Dendritic cell treated with granulocyte-macrophage colony-stimulating factor and Interleukin-4, amounts not matched to agents 40 ng/mL and 50 ng/mL, for 4 days (primary cell): Measurements from ENCODE around the gene MEGF11.

Source experiments
- H3K27ac Mint-ChIP-seq: one replicate; pipeline ENCODE4 v1.8.0; 2022; ENCODE audit warnings: mild to moderate bottlenecking, mixed read lengths
- H3K27me3 Mint-ChIP-seq: one replicate; pipeline ENCODE4 v1.8.0; 2022; ENCODE audit warnings: mild to moderate bottlenecking, mixed read lengths
- H3K36me3 Mint-ChIP-seq: one replicate; pipeline ENCODE4 v1.8.0; 2022; ENCODE audit warnings: low read depth, mixed read lengths
- H3K4me1 Mint-ChIP-seq: one replicate; pipeline ENCODE4 v1.8.0; 2022; ENCODE audit warnings: low read depth, mixed read lengths
- H3K4me3 Mint-ChIP-seq: one replicate; pipeline ENCODE4 v1.8.0; 2022; ENCODE audit warnings: mild to moderate bottlenecking, moderate library complexity, mixed read lengths
- H3K9me3 Mint-ChIP-seq: one replicate; pipeline ENCODE4 v1.8.0; 2022; ENCODE audit warnings: mixed read lengths
- intact Hi-C: fragments of 100-400 bp; cut with micrococcal nuclease; formaldehyde crosslinking; loops from one replicate; pipeline ENCODE4 v1.15.0; 2022

Gene MEGF11

DNA sequence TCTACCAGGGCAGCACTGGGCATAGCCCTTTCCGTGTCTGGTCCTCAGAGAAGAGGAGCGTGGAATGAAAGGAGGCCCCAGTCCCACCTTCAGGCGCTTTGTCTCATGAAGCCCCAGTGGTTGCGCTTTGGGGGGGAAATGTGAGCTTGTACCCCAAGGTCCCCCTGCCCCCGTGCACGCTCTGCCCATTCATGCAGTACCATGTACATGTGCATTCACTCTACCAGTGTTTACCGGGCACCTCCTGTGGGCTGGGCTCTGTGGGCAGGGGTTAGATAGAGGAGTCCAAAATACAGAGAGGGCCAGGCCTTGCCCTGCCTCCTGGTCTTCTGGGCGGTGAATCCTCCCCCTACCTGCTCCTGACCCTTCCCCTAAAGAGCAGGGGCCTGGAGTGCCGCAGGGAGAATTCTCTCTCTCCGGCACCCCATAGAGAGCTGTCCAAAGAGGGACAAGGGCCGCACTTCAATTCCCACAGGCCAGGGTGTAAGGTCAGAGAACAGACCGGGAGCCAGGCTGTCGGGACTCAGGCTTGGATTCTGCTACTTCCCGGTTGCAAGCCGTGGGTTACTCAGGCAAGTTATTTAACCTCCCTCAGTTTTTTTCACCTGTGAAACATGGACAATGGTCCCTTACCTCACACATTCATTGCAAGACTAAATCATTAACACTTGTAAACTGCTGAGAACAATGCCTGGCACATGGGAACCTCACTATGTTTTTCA lies 153.4 kb downstream of the MEGF11 start:
- H3K4me3 Mint-ChIP-seq = no peak overlapping the region
- no peaks in the 10 kb centered on the region for H3K9me3 Mint-ChIP-seq
- H3K27ac Mint-ChIP-seq = no peak overlapping the region
- intact Hi-C loops = no loop called here
- no peaks in the 10 kb centered on the region for H3K4me1 Mint-ChIP-seq
- no peaks in the 10 kb centered on the region for H3K36me3 Mint-ChIP-seq
- H3K27me3 Mint-ChIP-seq = peaks cover 4% of the 10 kb centered on the region

DNA sequence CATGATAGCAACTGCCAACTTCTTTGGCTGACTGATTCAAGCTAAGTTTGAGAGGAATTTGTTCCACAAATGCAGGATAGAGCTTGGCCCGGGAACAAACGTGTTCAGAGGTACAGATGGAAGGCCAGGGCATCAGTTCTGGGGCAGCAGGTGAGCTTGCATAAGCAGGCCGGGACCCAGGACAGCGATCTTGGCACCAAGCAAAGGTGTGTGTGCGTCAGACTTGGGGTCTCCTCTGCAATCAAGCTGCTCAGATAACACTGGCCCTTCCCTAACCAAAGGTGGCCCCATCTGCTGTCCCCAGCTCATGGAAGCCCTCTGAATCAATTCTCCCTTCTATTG lies 155.6 kb downstream of the MEGF11 start:
- H3K27me3 Mint-ChIP-seq = peaks cover 6% of the 10 kb centered on the region
- no peak overlapping the region for H3K4me3 Mint-ChIP-seq
- no peaks in the 10 kb centered on the region for H3K9me3 Mint-ChIP-seq
- H3K4me1 Mint-ChIP-seq = no peaks in the 10 kb centered on the region
- H3K27ac Mint-ChIP-seq = no peak overlapping the region
- intact Hi-C loops = no loop called here
- H3K36me3 Mint-ChIP-seq = no peaks in the 10 kb centered on the region

- Mint-ChIP-seq H3K27me3 (peaks cover 6% of the 10 kb centered on the region), H3K9me3 (no peaks in the 10 kb centered on the region), H3K4me1 (no peaks in the 10 kb centered on the region), H3K4me3 (no peak overlapping the region), H3K36me3 (no peaks in the 10 kb centered on the region), H3K27ac (no peak overlapping the region)
- intact Hi-C loops = no loop called here
Observed at GRCh38 chr15:66097151-66098021, 156.2 kb downstream of the MEGF11 start.

DNA sequence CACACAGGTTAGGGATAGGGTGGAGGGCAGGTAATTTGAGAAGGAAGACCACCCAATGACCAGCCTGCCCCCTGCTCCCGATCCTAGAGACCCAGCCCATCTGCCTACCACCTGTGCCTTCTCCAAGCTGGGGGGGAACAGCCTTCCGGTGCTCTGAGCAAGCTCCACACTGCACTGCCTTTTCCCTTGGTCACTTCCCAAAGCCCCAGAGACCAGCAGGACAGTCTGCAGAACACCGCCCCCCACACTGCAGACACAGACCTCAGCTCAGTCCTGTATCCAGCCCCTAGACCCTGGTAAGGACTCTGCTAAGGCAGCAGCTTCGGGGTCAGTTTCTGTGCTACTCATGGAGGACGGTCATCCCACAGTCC lies 156.9 kb downstream of the MEGF11 start:
- peaks cover 6% of the 10 kb centered on the region for H3K27me3 Mint-ChIP-seq
- intact Hi-C loops = no loop called here
- H3K9me3 Mint-ChIP-seq = no peaks in the 10 kb centered on the region
- no peak overlapping the region for H3K27ac Mint-ChIP-seq
- H3K36me3 Mint-ChIP-seq = no peaks in the 10 kb centered on the region
- H3K4me1 Mint-ChIP-seq = no peaks in the 10 kb centered on the region
- H3K4me3 Mint-ChIP-seq = no peak overlapping the region

GRCh38 chr15:66095871-66096687 lies 157.5 kb downstream of the MEGF11 start:
- intact Hi-C loops = no loop called here
- Mint-ChIP-seq H3K4me3 (no peak overlapping the region), H3K36me3 (no peaks in the 10 kb centered on the region), H3K4me1 (no peaks in the 10 kb centered on the region), H3K27me3 (peaks cover 3% of the 10 kb centered on the region), H3K27ac (no peak overlapping the region), H3K9me3 (no peaks in the 10 kb centered on the region)

DNA sequence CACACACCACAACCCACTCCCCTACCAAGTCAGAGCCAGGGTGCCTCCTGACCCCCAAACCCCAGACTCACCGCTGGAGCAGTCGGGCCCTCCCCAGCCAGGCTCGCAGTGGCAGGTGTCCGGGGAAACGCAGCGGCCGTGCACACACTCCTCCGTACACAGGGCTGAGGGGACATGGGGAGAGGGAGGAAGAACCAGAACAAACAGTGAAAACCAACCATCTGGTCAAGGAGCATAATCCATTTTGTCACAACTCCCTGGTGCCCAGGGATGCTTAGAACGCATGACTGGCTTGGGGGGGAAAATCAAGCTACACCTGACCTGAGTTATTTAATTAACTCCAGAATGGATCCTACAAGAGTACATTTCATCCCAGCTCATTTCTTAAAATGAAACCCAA lies 159.2 kb downstream of the MEGF11 start:
- Mint-ChIP-seq H3K4me1 (no peaks in the 10 kb centered on the region), H3K9me3 (no peaks in the 10 kb centered on the region), H3K36me3 (no peaks in the 10 kb centered on the region), H3K27ac (no peak overlapping the region), H3K4me3 (no peak overlapping the region), H3K27me3 (peaks cover 2% of the 10 kb centered on the region)
- intact Hi-C loops = no loop called here

DNA sequence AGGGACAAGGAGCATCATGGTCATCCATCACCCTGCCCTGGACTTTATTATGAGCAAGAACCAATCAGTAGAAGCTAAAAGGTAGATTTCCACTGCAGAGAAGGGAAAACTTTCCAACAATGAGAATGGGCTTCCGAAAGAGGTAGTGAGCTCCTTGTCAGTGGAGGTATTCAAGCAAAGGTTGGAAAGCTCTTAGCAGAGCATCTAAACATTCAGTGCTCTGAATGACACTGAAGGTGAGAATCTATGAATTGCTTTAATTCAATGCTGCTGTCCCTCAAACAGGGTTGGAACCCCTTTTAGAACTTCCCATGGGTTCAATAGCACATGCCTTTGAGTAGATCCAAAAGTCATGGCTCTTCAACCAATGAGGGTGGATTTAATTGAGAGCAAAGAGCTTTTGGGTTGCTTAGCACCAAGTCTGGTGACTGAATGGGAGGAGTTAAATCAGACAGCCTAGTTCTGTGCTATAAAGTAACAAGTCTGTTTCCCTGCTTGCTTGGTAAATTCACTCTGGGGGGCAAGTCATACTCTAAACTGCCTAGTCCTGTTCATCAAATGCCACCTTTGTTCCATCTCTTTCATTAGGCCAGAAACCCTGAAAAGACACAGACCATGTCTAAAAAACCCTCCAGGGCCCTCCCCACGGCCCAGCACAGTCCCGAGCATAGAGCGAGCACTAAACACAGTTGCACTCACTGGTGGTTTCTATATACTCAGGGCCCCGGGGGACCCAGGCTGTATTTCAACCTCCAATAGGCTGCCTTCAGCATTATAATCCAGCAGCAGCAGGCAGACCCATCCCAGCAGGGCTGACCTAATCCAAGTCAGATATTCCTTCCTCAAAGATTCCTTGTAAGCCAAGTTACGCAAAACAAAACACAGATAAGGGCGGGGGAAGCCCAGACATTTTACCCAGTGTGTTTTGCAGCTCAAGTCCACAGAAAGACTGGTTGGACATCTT lies 161.2 kb downstream of the MEGF11 start:
- intact Hi-C loops = no loop called here
- Mint-ChIP-seq H3K9me3 (no peaks in the 10 kb centered on the region), H3K27ac (no peak overlapping the region), H3K4me3 (no peak overlapping the region), H3K27me3 (peaks cover 11% of the 10 kb centered on the region), H3K36me3 (no peaks in the 10 kb centered on the region), H3K4me1 (no peaks in the 10 kb centered on the region)

DNA sequence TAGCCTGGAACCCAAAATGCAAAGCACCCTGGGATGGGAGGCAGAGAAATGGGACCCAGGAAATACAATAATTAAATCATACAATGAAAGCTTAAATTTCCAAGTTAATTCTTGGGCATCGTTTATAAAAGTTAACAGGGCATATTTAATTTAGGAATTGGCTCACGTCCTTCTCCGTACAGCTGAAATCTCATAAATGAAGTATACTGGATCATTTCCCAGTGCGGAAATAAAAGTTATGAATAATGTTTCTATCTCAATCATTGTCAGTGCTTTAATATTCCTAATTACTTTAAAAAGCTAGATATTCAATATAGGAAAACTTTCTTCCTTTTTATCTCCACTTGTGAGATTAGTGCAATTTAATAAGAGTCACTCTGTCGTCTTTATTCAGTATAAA lies 164.0 kb downstream of the MEGF11 start:
- H3K9me3 Mint-ChIP-seq = no peaks in the 10 kb centered on the region
- intact Hi-C loops = no loop called here
- peaks cover 19% of the 10 kb centered on the region for H3K27me3 Mint-ChIP-seq
- no peak overlapping the region for H3K4me3 Mint-ChIP-seq
- H3K27ac Mint-ChIP-seq = no peak overlapping the region
- no peaks in the 10 kb centered on the region for H3K36me3 Mint-ChIP-seq
- H3K4me1 Mint-ChIP-seq = no peaks in the 10 kb centered on the region

- Mint-ChIP-seq H3K36me3 (no peaks in the 10 kb centered on the region), H3K27ac (no peak overlapping the region), H3K27me3 (peaks cover 23% of the 10 kb centered on the region), H3K4me1 (no peaks in the 10 kb centered on the region), H3K9me3 (no peaks in the 10 kb centered on the region), H3K4me3 (no peak overlapping the region)
- intact Hi-C loops = no loop called here
Observed at GRCh38 chr15:66089049-66089448, 164.5 kb downstream of the MEGF11 start.

DNA sequence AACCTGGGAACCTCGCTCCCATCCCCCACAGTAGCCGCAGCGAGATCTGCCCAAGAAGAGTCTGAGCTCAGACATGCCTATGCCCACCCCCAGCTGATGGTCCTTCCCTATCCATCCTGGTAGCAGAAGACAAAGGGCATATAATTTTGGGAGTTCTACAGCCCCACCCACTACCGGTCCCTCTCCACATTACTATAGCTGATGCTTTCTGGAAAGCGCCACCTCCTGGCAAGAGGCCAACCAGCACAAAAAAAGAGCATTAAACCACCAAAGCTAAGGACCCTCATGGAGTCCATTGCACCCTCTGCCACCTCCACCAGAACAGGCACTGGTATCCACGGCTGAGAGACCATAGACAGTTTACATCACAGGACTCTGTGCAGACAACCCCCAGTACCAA lies 168.4 kb downstream of the MEGF11 start:
- Mint-ChIP-seq H3K4me3 (no peak overlapping the region), H3K4me1 (no peaks in the 10 kb centered on the region), H3K36me3 (no peaks in the 10 kb centered on the region), H3K27me3 (peaks cover 29% of the 10 kb centered on the region), H3K9me3 (no peaks in the 10 kb centered on the region), H3K27ac (no peak overlapping the region)
- intact Hi-C loops = no loop called here

DNA sequence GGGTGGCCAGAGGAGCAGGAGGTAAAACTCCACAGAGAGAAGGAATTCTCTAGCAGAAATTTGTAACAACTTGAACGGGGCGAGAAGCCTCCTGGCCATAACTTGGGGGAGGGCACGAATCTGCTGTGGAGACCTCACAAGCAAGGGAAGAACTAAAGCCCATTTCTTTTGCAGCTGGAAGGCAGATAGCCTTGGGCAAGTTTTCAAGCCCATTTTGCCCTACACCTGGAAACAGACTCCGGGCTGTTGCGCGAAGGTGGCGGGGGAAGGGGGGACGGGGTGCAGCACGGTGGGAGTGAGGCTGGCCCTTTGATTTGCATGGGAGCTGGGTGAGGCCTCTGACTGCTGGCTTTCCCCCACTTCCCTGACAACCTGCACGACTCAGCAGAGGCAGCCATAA lies 168.8 kb downstream of the MEGF11 start:
- intact Hi-C loops = no loop called here
- H3K9me3 Mint-ChIP-seq = no peaks in the 10 kb centered on the region
- H3K36me3 Mint-ChIP-seq = no peaks in the 10 kb centered on the region
- no peaks in the 10 kb centered on the region for H3K4me1 Mint-ChIP-seq
- H3K27me3 Mint-ChIP-seq = peaks cover 29% of the 10 kb centered on the region
- no peak overlapping the region for H3K27ac Mint-ChIP-seq
- no peak overlapping the region for H3K4me3 Mint-ChIP-seq

DNA sequence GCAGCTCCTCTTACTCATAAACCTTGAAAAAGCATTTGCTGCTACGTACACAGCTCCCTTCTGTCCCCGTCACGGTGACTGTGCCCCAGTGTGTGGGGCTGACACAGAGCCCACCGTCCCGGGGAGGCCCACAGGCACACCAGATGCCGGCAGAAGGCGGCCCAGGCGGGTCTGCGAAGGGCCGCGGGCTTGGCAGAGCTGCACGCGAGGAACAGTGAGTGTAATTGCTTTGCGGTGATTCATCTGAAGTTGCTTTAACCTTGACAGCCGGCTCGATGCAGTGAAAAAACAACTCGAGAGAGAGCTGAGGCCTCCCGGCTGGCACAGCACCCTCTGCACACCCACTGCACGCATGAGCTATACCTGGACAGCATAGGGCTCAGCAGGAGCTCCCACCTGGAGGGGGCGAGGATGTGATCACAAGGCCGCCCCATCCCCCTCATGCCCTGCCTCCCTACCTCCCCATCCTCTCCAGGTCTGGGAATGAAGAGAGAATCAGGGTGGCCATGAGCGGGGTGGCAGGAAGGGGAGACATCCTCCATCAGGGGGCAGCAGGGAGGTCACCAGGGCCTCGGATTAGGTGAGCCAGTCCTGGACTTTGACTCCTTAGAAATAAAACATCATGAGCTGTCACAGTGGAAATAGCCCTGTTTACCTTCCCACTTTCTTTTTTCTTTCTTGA lies 172.7 kb downstream of the MEGF11 start:
- H3K4me3 Mint-ChIP-seq = no peak overlapping the region
- H3K4me1 Mint-ChIP-seq = no peaks in the 10 kb centered on the region
- intact Hi-C loops = no loop called here
- H3K9me3 Mint-ChIP-seq = no peaks in the 10 kb centered on the region
- no peaks in the 10 kb centered on the region for H3K36me3 Mint-ChIP-seq
- peaks cover 24% of the 10 kb centered on the region for H3K27me3 Mint-ChIP-seq
- no peak overlapping the region for H3K27ac Mint-ChIP-seq

- Mint-ChIP-seq H3K27me3 (peaks cover 15% of the 10 kb centered on the region), H3K4me3 (no peak overlapping the region), H3K4me1 (no peaks in the 10 kb centered on the region), H3K9me3 (no peaks in the 10 kb centered on the region), H3K36me3 (no peaks in the 10 kb centered on the region), H3K27ac (no peak overlapping the region)
- intact Hi-C loops = no loop called here
Observed at GRCh38 chr15:66078929-66079275, 174.6 kb downstream of the MEGF11 start.
